EL (cell line): Measurements from ENCODE around the gene LIMCH1.

ENCODE experiments used
- DNase-seq: peaks from one replicate; pipeline ENCODE4 v3.0.0-alpha.2; 2016

The LIMCH1 gene

GRCh38 chr4:41530741-41531140, 7.2 kb upstream of the LIMCH1 start:
- DNase-seq = no peak

- no peak for DNase-seq
Observed at GRCh38 chr4:41532336-41532735, 5.6 kb upstream of the LIMCH1 start.

GRCh38 chr4:41532882-41533281, 5.1 kb upstream of the LIMCH1 start:
- peak; percentile 39 for DNase-seq

GRCh38 chr4:41533680-41534079, 4.3 kb upstream of the LIMCH1 start:
- peak; percentile 38 for DNase-seq

GRCh38 chr4:41534404-41534803, 3.6 kb upstream of the LIMCH1 start:
- no peak for DNase-seq

GRCh38 chr4:41535911-41536371, 2.0 kb upstream of the LIMCH1 start:
- no peak for DNase-seq

- DNase-seq = peak; percentile 43
Observed at GRCh38 chr4:41537292-41537890, 566 bp upstream of the LIMCH1 start.

GRCh38 chr4:41538887-41539498, 1.0 kb downstream of the LIMCH1 start:
- DNase-seq = peak; percentile 47

GRCh38 chr4:41539711-41540110, 1.8 kb downstream of the LIMCH1 start:
- DNase-seq = no peak

- DNase-seq = no peak
Observed at GRCh38 chr4:41540687-41541086, 2.7 kb downstream of the LIMCH1 start.

GRCh38 chr4:41541687-41542094, 3.7 kb downstream of the LIMCH1 start:
- DNase-seq = no peak

- DNase-seq = peak; percentile 39
Observed at GRCh38 chr4:41542526-41543275, 4.7 kb downstream of the LIMCH1 start.

GRCh38 chr4:41545238-41545637, 7.3 kb downstream of the LIMCH1 start:
- no peak for DNase-seq

- DNase-seq = no peak
Observed at GRCh38 chr4:41546638-41547037, 8.7 kb downstream of the LIMCH1 start.

GRCh38 chr4:41548305-41548880, 10.4 kb downstream of the LIMCH1 start:
- no peak for DNase-seq

GRCh38 chr4:41549478-41549877, 11.5 kb downstream of the LIMCH1 start:
- DNase-seq = no peak

GRCh38 chr4:41550308-41550707, 12.4 kb downstream of the LIMCH1 start:
- DNase-seq = no peak

- no peak for DNase-seq
Observed at GRCh38 chr4:41551536-41551935, 13.6 kb downstream of the LIMCH1 start.

- DNase-seq = no peak
Observed at GRCh38 chr4:41554905-41555304, 16.9 kb downstream of the LIMCH1 start.

- DNase-seq = no peak
Observed at GRCh38 chr4:41556526-41556925, 18.6 kb downstream of the LIMCH1 start.

GRCh38 chr4:41559940-41560516, 22.1 kb downstream of the LIMCH1 start:
- DNase-seq = no peak

- no peak for DNase-seq
Observed at GRCh38 chr4:41561244-41561643, 23.3 kb downstream of the LIMCH1 start.

- DNase-seq = no peak
Observed at GRCh38 chr4:41567186-41567585, 29.2 kb downstream of the LIMCH1 start.
